Spleen (tissue), 11 donors: Measurements from ENCODE around the gene RIOX2. TPM values are rescaled to one million over a fixed set of nuclear protein-coding genes. Genes with fewer than 3 reads are reported as not detected.

Experiments
- DNase-seq: peaks from one replicate; pipeline ENCODE4 v3.0.0-alpha.2; 2020
- H3K27ac ChIP-seq, 8 donors: fragments of 200-600 bp; sonication (generic) in 7 of 8; 1 replicate in 4 of 8; 2 replicates in 4 of 8; pipeline versions ENCODE4 v1.5.0 to v1.8.0; 2016 to 2021; ENCODE audit warnings: inconsistent platforms in 4 of 8, mild to moderate bottlenecking in 4 of 8, moderate library complexity in 1 of 8
- H3K27me3 ChIP-seq, 7 donors: fragments of 200-600 bp; sonication (generic) in 6 of 7; replicated peaks in 1 of 7; 1 replicate in 4 of 7; 2 replicates in 3 of 7; pipeline versions ENCODE4 v1.5.0 to v1.8.0; 2016 to 2021; ENCODE audit warnings: inconsistent platforms in 3 of 7, mild to moderate bottlenecking in 1 of 7
- H3K36me3 ChIP-seq, 6 donors: fragments of 200-600 bp; sonication (generic) in 5 of 6; 1 replicate in 4 of 6; 2 replicates in 2 of 6; pipeline versions ENCODE4 v1.5.0 to v1.8.0; 2016 to 2021; ENCODE audit warnings: inconsistent platforms in 2 of 6
- H3K4me1 ChIP-seq, 6 donors: fragments of 200-600 bp; sonication (generic) in 5 of 6; 1 replicate in 3 of 6; 2 replicates in 3 of 6; pipeline versions ENCODE4 v1.5.0 to v1.8.0; 2016 to 2021; ENCODE audit warnings: inconsistent platforms in 3 of 6
- H3K4me3 ChIP-seq, 8 donors: fragments of 200-600 bp; sonication (generic) in 7 of 8; 1 replicate in 4 of 8; 2 replicates in 4 of 8; pipeline versions ENCODE4 v1.5.0 to v1.8.0; 2016 to 2021; ENCODE audit warnings: inconsistent platforms in 4 of 8, mild to moderate bottlenecking in 4 of 8, moderate library complexity in 2 of 8
- H3K9me3 ChIP-seq, 8 donors: fragments of 200-600 bp; sonication (generic) in 7 of 8; 1 replicate in 4 of 8; 2 replicates in 4 of 8; pipeline versions ENCODE4 v1.5.0 to v1.8.0; 2016 to 2021; ENCODE audit warnings: inconsistent platforms in 4 of 8
- CTCF ChIP-seq, 11 experiments: fragments of 200-600 bp in 7 of 11; fragments of 450-650 bp in 4 of 11; sonication (generic) in 4 of 11; IDR thresholded peaks in 8 of 11; conservative IDR thresholded peaks in 3 of 11; 1 replicate in 7 of 11; 2 replicates in 4 of 11; pipeline versions ENCODE4 v1.4.0 to v1.8.0; 2016 to 2021; ENCODE audit warnings: antibody characterized with exemption in 11 of 11, inconsistent platforms in 4 of 11, mild to moderate bottlenecking in 1 of 11
- POLR2A ChIP-seq, 3 donors: fragments of 450-650 bp; IDR thresholded peaks; one replicate each; pipeline ENCODE4 v1.5.1; 2017; ENCODE audit warnings: antibody characterized with exemption in 3 of 3, mild to moderate bottlenecking in 1 of 3
- POLR2AphosphoS5 ChIP-seq, 3 donors: sonication (generic); formaldehyde crosslinking; IDR thresholded peaks; one replicate each; pipeline ENCODE4 v1.5.1; 2017; ENCODE audit warnings: antibody characterized with exemption in 3 of 3
- WGBS, 5 donors: extraction: QIAGEN DNeasy Blood & Tissue Kit in 3 of 5; methylation state at CpG; one replicate each; pipeline versions ENCODE4 v1.1.5 to v1.1.7; 2013 to 2018; 5-methylcytosine and 5-hydroxymethylcytosine counted together
- intact Hi-C: fragments of 100-400 bp; cut with DNase I; formaldehyde crosslinking; loops from one replicate; pipeline ENCODE4 v1.15.0; 2023; ENCODE audit warnings: low total_unique reads
- polyA plus RNA-seq, 3 donors: library from polyadenylated mRNA; stranded (reverse); fragments of 200-250 nt; gene quantifications; one replicate each; pipeline ENCODE4 v1.2.1, GENCODE V29; 2013
- total RNA-seq, 7 donors: library from RNA; depleted of rRNA in 3 of 7; stranded (reverse); fragments of >200 nt in 3 of 7; fragmentation: NEBNext Ultra II Directional in 4 of 7; extraction: Animal tissue kit (Norgen Biotek cat#: 25700) in 4 of 7; gene quantifications; one replicate each; pipeline versions ENCODE4 v1.1.0 to v1.2.1, GENCODE V29; 2016 to 2021
- donor health status: healthy with polysubstance abuse.
- donor health status: DM: no; HTN: no; CAD: no; lungs with moderate emphysema.
- donor health status: DM: no; HTN: no; CAD: no.
- donor health status: Bipolar disorder and iron deficiency.
- donor health status: healthy.
- donor health status: DM: no; HTN: no; CAD: no.
- donor health status: DM: yes; HTN: yes; CAD: no.

Gene RIOX2
- total and polyA plus RNA-seq, 10 donors: 13.5 to 29.7 (median 18.7) TPM

GRCh38 chr3:97974996-97975395, 2.8 kb upstream of the RIOX2 start:
- Histone ChIP-seq H3K4me3 (no peak overlapping the region), H3K27me3 (no peaks in the 10 kb centered on the region), H3K4me1 (peaks cover 5 to 28% (median 23%) of the 10 kb centered on the region in 6 donors), H3K9me3 (no peaks in the 10 kb centered on the region), H3K27ac (no peak overlapping the region), H3K36me3 (no peaks in the 10 kb centered on the region)
- WGBS, 5 donors: 33 to 55% (median 43%) methylated on average over 3 of the region's 3 CpGs
- intact Hi-C loops: no loop called here
- TF ChIP-seq POLR2A (IDR thresholded peaks at IDR 0.05) (no peak), POLR2AphosphoS5 (IDR thresholded peaks at IDR 0.05) (no peak), CTCF (IDR thresholded peaks at IDR 0.05 in 8 of 11, conservative IDR thresholded peaks at IDR 0.05 in 3 of 11) (no peak)
- no peak for DNase-seq

- TF ChIP-seq POLR2A (IDR thresholded peaks at IDR 0.05) (no peak), POLR2AphosphoS5 (IDR thresholded peaks at IDR 0.05) (no peak)
- intact Hi-C loops: no loop called here
- DNase-seq: no peak
- Histone ChIP-seq H3K27ac (peak overlapping the region in 5 of 8 donors; percentile 76 to 90 (median 88)), H3K36me3 (no peaks in the 10 kb centered on the region), H3K27me3 (no peaks in the 10 kb centered on the region), H3K9me3 (no peaks in the 10 kb centered on the region), H3K4me1 (peaks cover 5 to 44% (median 26%) of the 10 kb centered on the region in 6 donors), H3K4me3 (peak overlapping the region in 7 of 8 donors; percentile 76 to 95 (median 79))
- WGBS, 5 donors: 94 to 96% (median 95%) methylated on average over 9 of the region's 9 CpGs
Measured at GRCh38 chr3:97972976-97973375, 745 bp upstream of the RIOX2 start.

- intact Hi-C loops: no loop called here
- TF ChIP-seq CTCF (IDR thresholded peaks at IDR 0.05 in 8 of 11, conservative IDR thresholded peaks at IDR 0.05 in 3 of 11): no peak
- TF ChIP-seq POLR2A (IDR thresholded peaks at IDR 0.05): no peak
- peak overlapping the region in 6 of 8 donors; percentile 3 to 90 (median 86) for H3K27ac ChIP-seq
Measured at GRCh38 chr3:97970956-97971620, 1.1 kb downstream of the RIOX2 start.

GRCh38 chr3:97970156-97970555, 2.1 kb downstream of the RIOX2 start:
- DNase-seq: no peak
- Histone ChIP-seq H3K36me3 (peaks cover 0 to 22% (median 8%) of the 10 kb centered on the region in 6 donors), H3K27ac (no peak overlapping the region), H3K4me1 (peaks cover 5 to 55% (median 26%) of the 10 kb centered on the region in 6 donors), H3K4me3 (no peak overlapping the region), H3K9me3 (no peaks in the 10 kb centered on the region), H3K27me3 (no peaks in the 10 kb centered on the region)
- TF ChIP-seq POLR2AphosphoS5 (IDR thresholded peaks at IDR 0.05) (no peak), CTCF (IDR thresholded peaks at IDR 0.05 in 8 of 11, conservative IDR thresholded peaks at IDR 0.05 in 3 of 11) (no peak), POLR2A (IDR thresholded peaks at IDR 0.05) (no peak)
- intact Hi-C loops: no loop called here
- WGBS, 5 donors: 92 to 98% (median 95%) methylated on average over 1 of the region's 1 CpG

More at GRCh38 chr3:97970956-97971620, 1.1 kb downstream of the RIOX2 start:
- no peaks in the 10 kb centered on the region for H3K9me3 ChIP-seq
- peaks cover 5 to 45% (median 26%) of the 10 kb centered on the region in 6 donors for H3K4me1 ChIP-seq
- peaks cover 0 to 13% (median 8%) of the 10 kb centered on the region in 6 donors for H3K36me3 ChIP-seq
- DNase-seq: no peak
- H3K27me3 ChIP-seq: no peaks in the 10 kb centered on the region
- 59 to 75% (median 66%) methylated on average over 9 of the region's 9 CpGs for WGBS, 5 donors
- peak overlapping the region in 7 of 8 donors; percentile 76 to 95 (median 79) for H3K4me3 ChIP-seq
